HUES64 (cell line): ENCODE data around the gene CROCC2.

Source experiments
- H3K27ac ChIP-seq: 2 replicates; pipeline ENCODE4 v1.7.0; 2013; ENCODE audit warnings: low read depth, low read length, inconsistent platforms
- H3K27me3 ChIP-seq: 2 replicates; pipeline ENCODE4 v1.6.1; 2013; ENCODE audit warnings: mild to moderate bottlenecking, low read length; ENCODE audit not compliant: insufficient read depth
- H3K36me3 ChIP-seq: 2 replicates; pipeline ENCODE4 v1.6.1; 2013; ENCODE audit warnings: mild to moderate bottlenecking, low read length; ENCODE audit not compliant: insufficient read depth
- H3K4me1 ChIP-seq: 2 replicates; pipeline ENCODE4 v1.6.1; 2013; ENCODE audit warnings: mild to moderate bottlenecking, low read length, moderate library complexity; ENCODE audit not compliant: insufficient read depth
- H3K4me3 ChIP-seq: 2 replicates; pipeline ENCODE4 v1.5.1; 2013; ENCODE audit warnings: mild to moderate bottlenecking, low read length, moderate library complexity
- H3K9ac ChIP-seq: 2 replicates; pipeline ENCODE4 v1.6.1; 2013; ENCODE audit warnings: mild to moderate bottlenecking, low read depth, low read length
- H3K9me3 ChIP-seq: 2 replicates; pipeline ENCODE4 v1.6.1; 2013; ENCODE audit warnings: low read depth, low read length; ENCODE audit not compliant: insufficient read depth
- WGBS: fragments of 150-250, 120-280 bp; methylation state at CpG from one replicate; pipeline ENCODE4 v1.1.7; 2013; ENCODE audit warnings: missing lambda C conversion rate; 5-methylcytosine and 5-hydroxymethylcytosine counted together

Gene CROCC2

GRCh38 chr2:240985881-240986786, 80.0 kb downstream of the CROCC2 start:
- H3K4me3 ChIP-seq = no peak overlapping the region
- no peak overlapping the region for H3K9ac ChIP-seq
- 84% methylated on average over 20 of the region's 20 CpGs for WGBS
- H3K36me3 ChIP-seq = no peaks in the 10 kb centered on the region
- peaks cover 20% of the 10 kb centered on the region for H3K27me3 ChIP-seq
- no peaks in the 10 kb centered on the region for H3K9me3 ChIP-seq
- no peaks in the 10 kb centered on the region for H3K4me1 ChIP-seq
- H3K27ac ChIP-seq = no peak overlapping the region

DNA sequence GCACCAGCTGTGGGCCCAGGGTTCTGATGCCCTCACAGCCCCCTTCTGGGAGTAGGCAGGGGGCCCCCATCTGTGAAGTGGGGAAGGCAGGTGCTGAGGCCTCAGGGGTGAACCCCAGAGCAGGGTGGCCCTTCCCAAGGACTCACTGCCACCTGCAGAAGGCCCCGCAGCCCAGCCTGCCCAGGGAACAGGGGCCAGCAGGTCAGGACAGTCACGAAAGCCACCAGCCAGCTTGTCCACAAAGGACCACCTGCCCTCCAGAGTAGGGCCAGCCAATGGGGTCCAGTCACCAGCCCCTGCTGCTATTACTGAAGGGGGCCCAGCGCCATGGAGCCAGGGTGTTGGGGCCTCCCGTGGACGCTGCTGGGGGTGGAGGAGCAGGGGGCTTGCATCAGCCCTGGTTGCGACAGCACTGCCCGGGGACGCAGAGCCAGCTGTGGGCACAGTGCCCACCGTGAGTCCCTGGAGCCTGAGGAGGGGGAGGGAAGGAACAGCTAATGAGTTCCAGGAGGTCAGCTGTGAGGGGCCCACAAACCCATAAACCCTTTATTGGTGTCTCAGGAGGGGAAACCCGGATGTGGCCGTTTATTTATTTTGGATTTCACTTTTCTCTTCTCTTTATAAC, 80.8 kb downstream of the CROCC2 start:
- Histone ChIP-seq H3K27me3 (peaks cover 17% of the 10 kb centered on the region), H3K36me3 (no peaks in the 10 kb centered on the region), H3K9ac (no peak overlapping the region), H3K9me3 (no peaks in the 10 kb centered on the region), H3K4me1 (no peaks in the 10 kb centered on the region), H3K27ac (no peak overlapping the region), H3K4me3 (no peak overlapping the region)
- 88% methylated on average over 10 of the region's 11 CpGs for WGBS

DNA sequence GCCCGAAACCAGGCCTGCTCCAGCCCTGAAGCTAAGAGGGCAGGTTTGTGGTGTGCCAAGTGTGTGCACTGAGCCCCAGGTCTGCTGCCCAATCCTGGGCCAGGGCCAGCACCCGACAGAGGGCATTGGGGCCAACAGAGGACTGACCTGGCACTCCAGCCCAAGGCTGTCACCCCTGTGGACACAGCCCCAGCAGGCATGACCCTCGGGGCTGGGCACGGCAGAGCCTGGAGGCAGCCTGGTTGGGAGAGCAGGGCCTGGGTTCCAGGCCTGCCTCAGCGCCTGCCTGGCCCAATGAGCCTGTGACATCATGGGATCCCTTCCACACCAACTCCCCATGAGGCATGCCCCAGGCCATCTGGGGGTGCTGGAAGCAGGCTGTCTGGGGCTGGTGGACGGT, 81.5 kb downstream of the CROCC2 start:
- no peaks in the 10 kb centered on the region for H3K36me3 ChIP-seq
- no peak overlapping the region for H3K4me3 ChIP-seq
- peaks cover 10% of the 10 kb centered on the region for H3K27me3 ChIP-seq
- no peak overlapping the region for H3K27ac ChIP-seq
- H3K9me3 ChIP-seq = no peaks in the 10 kb centered on the region
- no peak overlapping the region for H3K9ac ChIP-seq
- WGBS = 92% methylated on average over 6 of the region's 6 CpGs
- no peaks in the 10 kb centered on the region for H3K4me1 ChIP-seq

DNA sequence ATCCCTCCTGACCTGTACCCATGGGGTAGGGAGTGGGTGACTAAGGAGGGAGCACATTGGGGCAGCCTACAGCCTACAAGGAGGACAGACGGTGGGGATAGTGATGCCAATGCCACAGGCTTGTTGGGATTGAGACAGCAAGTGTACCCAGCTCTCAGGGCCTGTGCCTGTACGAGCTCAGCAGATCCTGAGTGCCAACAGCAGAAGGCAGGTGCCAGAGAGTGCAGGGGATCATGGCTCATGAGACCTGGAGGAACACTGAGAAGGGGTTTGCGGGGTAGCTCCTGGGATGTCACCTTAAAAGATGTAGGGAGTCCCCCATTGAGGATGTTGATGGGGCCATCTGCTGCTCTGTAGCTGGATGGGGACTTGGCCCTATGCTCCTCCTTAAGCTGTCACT, 82.0 kb downstream of the CROCC2 start:
- Histone ChIP-seq H3K4me3 (no peak overlapping the region), H3K27me3 (peaks cover 5% of the 10 kb centered on the region; the same call in 1 of the 2 replicates), H3K36me3 (no peaks in the 10 kb centered on the region), H3K9ac (no peak overlapping the region), H3K27ac (no peak overlapping the region), H3K4me1 (no peaks in the 10 kb centered on the region), H3K9me3 (no peaks in the 10 kb centered on the region)
- 90% methylated on average over 3 of the region's 3 CpGs for WGBS

DNA sequence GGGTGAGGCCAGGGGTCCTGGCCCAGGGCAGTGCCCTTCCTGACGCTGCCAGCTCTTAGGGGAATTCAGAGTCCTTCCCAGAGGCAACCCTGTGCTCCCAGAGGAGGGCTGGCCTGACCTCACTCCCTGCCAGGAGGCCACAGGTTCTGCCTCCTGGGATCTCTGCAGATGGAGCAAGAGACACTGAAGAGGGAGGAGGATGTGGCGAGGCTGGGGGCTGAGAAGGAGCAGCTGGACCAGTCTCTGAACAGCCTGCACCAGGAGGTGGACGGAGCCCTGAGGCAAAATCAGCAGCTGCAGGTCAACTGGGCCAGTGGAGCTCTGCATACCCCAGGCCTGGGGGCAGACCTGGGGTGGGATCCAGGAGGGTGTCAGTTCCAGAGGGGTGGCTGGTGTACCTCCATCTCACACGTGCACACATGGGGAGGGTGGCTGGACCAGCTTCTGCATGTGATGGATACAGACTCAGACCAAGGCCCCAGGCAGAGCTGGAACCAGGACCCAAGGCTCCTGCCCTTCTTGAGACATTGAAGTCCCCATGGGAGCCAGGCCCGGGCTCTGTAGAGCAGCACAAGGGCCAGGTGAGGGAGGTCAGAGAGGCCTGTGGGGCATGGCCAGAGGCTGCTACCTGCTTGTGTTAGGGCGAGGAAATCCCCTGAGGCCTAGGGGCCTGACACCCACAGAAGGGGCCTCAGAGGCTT, 82.6 kb downstream of the CROCC2 start:
- 0 out of 2 replicates have a peak, but pooled peaks cover 1% of the 10 kb centered on the region for H3K27me3 ChIP-seq
- no peaks in the 10 kb centered on the region for H3K9me3 ChIP-seq

GRCh38 chr2:240989451-240990265, 83.5 kb downstream of the CROCC2 start:
- Histone ChIP-seq H3K4me3 (no peak overlapping the region), H3K27me3 (no peaks in the 10 kb centered on the region), H3K27ac (no peak overlapping the region), H3K9me3 (no peaks in the 10 kb centered on the region), H3K4me1 (no peaks in the 10 kb centered on the region), H3K36me3 (no peaks in the 10 kb centered on the region), H3K9ac (no peak overlapping the region)
- 73% methylated on average over 17 of the region's 17 CpGs for WGBS

More for the DNA sequence above, 82.6 kb downstream of the CROCC2 start:
- whole genome bisulfite sequencing = 89% methylated on average over 6 of the region's 6 CpGs
- no peak overlapping the region for H3K4me3 ChIP-seq
- H3K9ac ChIP-seq = no peak overlapping the region
- H3K27ac ChIP-seq = no peak overlapping the region
- no peaks in the 10 kb centered on the region for H3K36me3 ChIP-seq
- no peaks in the 10 kb centered on the region for H3K4me1 ChIP-seq

DNA sequence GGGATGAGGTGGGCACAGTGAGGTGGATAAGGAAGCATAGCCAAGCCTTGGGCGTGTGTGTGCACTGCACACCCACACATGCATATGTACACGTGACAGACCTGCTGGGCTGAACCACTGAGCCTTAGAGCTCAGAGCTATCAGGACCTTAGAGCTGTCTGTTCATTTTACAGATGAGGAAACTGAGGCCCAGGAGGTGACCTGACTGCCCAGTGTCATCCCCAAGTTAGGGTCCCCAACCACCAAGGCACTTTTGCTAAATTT, 84.1 kb downstream of the CROCC2 start:
- Histone ChIP-seq H3K27me3 (no peaks in the 10 kb centered on the region), H3K9me3 (no peaks in the 10 kb centered on the region), H3K4me1 (no peaks in the 10 kb centered on the region), H3K9ac (no peak overlapping the region), H3K27ac (no peak overlapping the region), H3K4me3 (no peak overlapping the region), H3K36me3 (no peaks in the 10 kb centered on the region)
- WGBS = 94% methylated on average over 2 of the region's 2 CpGs

GRCh38 chr2:240990726-240991377, 84.7 kb downstream of the CROCC2 start:
- no peaks in the 10 kb centered on the region for H3K4me1 ChIP-seq
- H3K27me3 ChIP-seq = no peaks in the 10 kb centered on the region
- H3K27ac ChIP-seq = no peak overlapping the region
- 94% methylated on average over 13 of the region's 13 CpGs for WGBS
- H3K4me3 ChIP-seq = no peak overlapping the region
- H3K36me3 ChIP-seq = no peaks in the 10 kb centered on the region
- H3K9ac ChIP-seq = no peak overlapping the region
- no peaks in the 10 kb centered on the region for H3K9me3 ChIP-seq

DNA sequence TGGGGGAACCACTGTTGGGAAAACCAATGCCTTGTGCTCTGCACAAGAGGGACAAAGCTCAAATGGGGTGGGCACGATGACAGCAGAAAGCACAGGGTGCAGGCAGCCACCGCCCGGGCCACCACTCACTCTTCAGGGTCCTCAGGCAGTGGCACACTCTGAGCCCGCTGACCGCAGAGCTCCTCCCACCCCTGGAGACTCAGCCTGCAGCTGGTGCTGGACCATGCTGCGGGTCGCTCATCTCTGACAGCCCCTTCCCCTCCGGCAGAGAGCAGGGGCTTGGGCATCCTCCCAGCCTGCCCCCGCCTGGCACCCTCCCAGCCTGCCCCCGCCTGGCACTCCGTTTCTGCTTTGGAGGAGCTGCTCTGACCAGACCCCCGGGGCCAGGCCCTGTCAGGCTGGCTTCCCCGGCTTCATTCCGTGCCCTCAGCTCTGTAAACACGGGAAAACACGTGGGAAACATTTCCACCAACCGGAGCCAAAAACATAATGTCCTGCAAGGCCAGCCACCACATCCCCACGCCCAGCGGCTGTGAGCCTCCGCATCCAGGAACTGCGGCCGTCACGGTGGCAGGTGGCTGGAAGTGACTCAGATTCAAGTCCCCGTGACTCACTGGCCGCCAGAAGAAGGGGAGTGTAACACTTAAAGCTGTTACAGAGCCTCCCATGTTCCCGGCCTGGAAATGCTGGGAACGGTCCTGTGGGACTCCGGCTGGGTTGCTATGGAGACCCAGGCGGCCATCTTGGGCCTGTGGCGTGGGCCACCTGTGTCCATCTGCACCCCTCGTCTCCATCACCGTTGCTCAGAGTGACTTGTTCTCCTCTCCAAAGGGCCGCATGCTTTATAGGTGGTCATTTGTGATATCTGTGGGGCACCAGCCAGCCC, 85.5 kb downstream of the CROCC2 start:
- 84% methylated on average over 33 of the region's 33 CpGs for WGBS
- no peaks in the 10 kb centered on the region for H3K4me1 ChIP-seq

More for the DNA sequence above, 85.5 kb downstream of the CROCC2 start:
- H3K27ac ChIP-seq = no peak overlapping the region
- H3K27me3 ChIP-seq = 0 out of 2 replicates have a peak, but pooled peaks cover under 1% of the 10 kb centered on the region
- no peak overlapping the region for H3K9ac ChIP-seq
- H3K9me3 ChIP-seq = no peaks in the 10 kb centered on the region
- no peak overlapping the region for H3K4me3 ChIP-seq
- no peaks in the 10 kb centered on the region for H3K36me3 ChIP-seq
